Immature natural killer cell (primary cell): ENCODE results near the gene ZFAND2B. TPM values are rescaled to one million over a fixed set of nuclear protein-coding genes. Genes with fewer than 3 reads are reported as not detected.

ENCODE experiments used
- DNase-seq, 3 donors: peaks; one replicate each; pipeline ENCODE4 v3.0.0; 2022; ENCODE audit warnings: mixed read lengths in 1 of 3
- H3K27ac Mint-ChIP-seq, 6 donors: one replicate each; pipeline ENCODE4 v1.8.0; 2020; ENCODE audit warnings: mixed read lengths in 6 of 6, mild to moderate bottlenecking in 5 of 6, inconsistent platforms in 4 of 6, moderate library complexity in 3 of 6
- H3K27me3 Mint-ChIP-seq, 3 donors: one replicate each; pipeline ENCODE4 v1.8.0; 2020 to 2021; ENCODE audit warnings: low read depth in 3 of 3, mild to moderate bottlenecking in 3 of 3, mixed read lengths in 3 of 3, moderate library complexity in 3 of 3, inconsistent platforms in 1 of 3
- H3K36me3 Mint-ChIP-seq, 3 donors: one replicate each; pipeline ENCODE4 v1.8.0; 2020; ENCODE audit warnings: mixed read lengths in 3 of 3, inconsistent platforms in 2 of 3, mild to moderate bottlenecking in 2 of 3
- H3K4me1 Mint-ChIP-seq, 2 donors: one replicate each; pipeline ENCODE4 v1.8.0; 2020; ENCODE audit warnings: inconsistent platforms in 2 of 2, mild to moderate bottlenecking in 2 of 2, mixed read lengths in 2 of 2, moderate library complexity in 1 of 2
- H3K4me3 Mint-ChIP-seq, 5 donors: one replicate each; pipeline ENCODE4 v1.8.0; 2020; ENCODE audit warnings: mild to moderate bottlenecking in 5 of 5, mixed read lengths in 5 of 5, inconsistent platforms in 3 of 5, moderate library complexity in 3 of 5
- H3K9me3 Mint-ChIP-seq, 6 donors: one replicate each; pipeline ENCODE4 v1.8.0; 2020; ENCODE audit warnings: mild to moderate bottlenecking in 6 of 6, mixed read lengths in 6 of 6, inconsistent platforms in 4 of 6, moderate library complexity in 3 of 6
- polyA plus RNA-seq, 3 donors: library from polyadenylated mRNA; unstranded; fragments of 300-500 nt; fragmentation: Illumina TruSeq; gene quantifications; one replicate each; pipeline ENCODE4 v1.2.3, GENCODE V29; 2021

The ZFAND2B gene
- polyA plus RNA-seq, 3 donors from 2014 or later = 95.4 to 128 (median 102) TPM

DNA sequence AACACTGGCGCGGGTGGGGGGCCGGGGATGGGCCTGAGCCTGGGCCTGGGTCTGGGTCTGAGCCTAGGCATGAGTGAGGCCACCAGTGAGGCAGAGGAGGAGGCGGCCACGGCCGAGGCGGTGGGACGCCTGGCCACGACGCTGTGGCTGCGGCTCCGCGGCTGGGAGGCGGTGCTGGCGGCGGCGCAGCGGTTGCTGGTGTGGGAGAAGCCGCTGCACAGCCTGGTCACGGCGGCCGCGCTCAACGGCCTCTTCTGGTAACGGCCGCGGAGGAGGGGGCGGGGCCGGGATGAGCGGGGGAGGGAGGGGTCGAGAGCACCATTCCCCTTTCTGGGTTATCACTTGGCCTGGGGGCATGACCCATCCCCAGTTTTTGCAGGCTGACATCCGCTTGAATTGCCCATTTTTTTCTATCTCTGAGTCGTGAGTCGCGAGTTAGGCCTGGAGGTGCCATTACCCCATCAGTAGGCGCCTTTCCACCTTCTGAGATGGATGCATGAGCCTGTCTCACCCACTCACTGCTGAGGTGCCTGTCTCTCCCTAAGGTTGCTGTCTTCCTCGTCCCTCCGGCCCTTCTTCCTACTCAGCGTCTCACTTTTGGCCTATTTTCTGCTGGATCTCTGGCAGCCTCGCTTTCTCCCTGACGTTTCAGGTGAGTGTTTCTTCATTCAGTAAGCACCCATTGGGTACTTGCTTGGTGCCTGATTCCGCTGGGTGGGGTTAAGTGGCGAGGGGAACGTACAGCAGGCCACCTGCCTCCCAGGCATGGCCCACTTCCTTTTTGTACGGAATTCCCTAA is 28.0 kb upstream of the ZFAND2B start:
- peak overlapping the region; percentile 84 to 97 (median 95) for H3K4me3 Mint-ChIP-seq
- peak overlapping the region; percentile 90 to 99 (median 94) for H3K27ac Mint-ChIP-seq
- H3K9me3 Mint-ChIP-seq = no peaks in the 10 kb centered on the region
- DNase-seq = no peak
- H3K36me3 Mint-ChIP-seq = peaks cover 14 to 34% (median 14%) of the 10 kb centered on the region in 3 donors
- peaks cover 16 to 28% (median 18%) of the 10 kb centered on the region in 3 donors for H3K27me3 Mint-ChIP-seq
- peaks cover 48 to 66% of the 10 kb centered on the region in 2 donors for H3K4me1 Mint-ChIP-seq

DNA sequence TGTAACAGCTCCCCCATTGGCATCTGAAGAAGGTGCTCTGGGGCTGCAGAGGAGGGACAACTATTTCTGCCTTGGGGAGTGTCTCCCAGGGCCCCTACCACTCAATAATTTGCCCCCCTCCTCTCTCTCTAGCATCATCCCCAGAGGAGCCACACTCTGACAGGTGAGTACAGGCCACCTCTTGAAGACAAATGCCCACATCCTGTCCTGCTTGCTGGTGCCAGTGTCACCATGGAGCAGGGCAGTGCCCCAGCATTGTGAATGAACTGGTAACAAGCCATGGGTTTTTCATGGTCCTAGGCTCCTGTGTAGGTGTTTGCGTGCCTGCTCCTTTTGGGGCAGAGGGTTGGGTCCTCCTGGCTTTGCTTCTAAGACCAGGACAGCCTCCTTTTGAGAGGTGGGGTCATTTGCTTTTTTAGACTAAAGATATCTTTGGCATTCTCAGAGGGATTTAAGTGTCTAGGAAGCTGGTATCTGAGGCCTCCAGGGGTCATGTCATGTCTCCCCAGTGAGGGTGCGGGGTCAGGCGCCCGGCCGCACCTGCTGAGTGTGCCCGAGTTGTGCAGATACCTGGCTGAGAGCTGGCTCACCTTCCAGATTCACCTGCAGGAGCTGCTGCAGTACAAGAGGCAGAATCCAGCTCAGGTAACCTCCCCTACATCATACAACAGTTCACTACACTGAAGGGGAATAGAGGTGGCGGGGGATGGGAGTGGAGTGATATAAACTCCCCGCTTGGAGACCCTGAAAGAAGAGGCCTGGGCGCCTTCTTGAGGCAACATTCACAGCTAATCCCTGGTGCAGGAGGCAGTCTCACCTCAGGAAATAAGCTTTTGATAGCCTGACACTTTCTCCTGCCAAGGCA is 26.7 kb upstream of the ZFAND2B start:
- Mint-ChIP-seq H3K9me3 (no peaks in the 10 kb centered on the region), H3K36me3 (peaks cover 9 to 30% (median 10%) of the 10 kb centered on the region in 3 donors), H3K4me1 (peaks cover 38 to 56% of the 10 kb centered on the region in 2 donors), H3K27ac (peak overlapping the region; percentile 57 to 94 (median 86)), H3K4me3 (peak overlapping the region; percentile 84 to 97 (median 95)), H3K27me3 (peaks cover 16 to 28% (median 16%) of the 10 kb centered on the region in 3 donors)
- no peak for DNase-seq

DNA sequence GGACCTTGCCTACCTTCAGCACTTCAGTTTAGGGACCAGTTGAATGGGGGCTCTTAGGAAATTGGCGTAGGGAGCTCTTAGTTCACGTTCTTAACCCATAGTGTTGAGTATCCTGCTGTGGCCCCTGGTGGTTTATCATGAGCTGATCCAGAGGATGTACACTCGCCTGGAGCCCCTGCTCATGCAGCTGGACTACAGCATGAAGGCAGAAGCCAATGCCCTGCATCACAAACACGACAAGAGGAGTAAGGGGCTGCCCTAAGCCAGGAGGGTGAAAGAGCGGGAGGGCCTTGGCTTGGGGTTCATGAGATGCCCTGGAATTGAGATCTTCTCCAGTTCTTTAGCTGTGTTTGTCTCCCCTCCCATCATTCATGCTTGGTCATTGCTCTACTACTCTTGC is 25.6 kb upstream of the ZFAND2B start:
- DNase-seq = no peak
- peak overlapping the region in 2 of 6 donors; percentile 55 to 75 for H3K27ac Mint-ChIP-seq
- peaks cover 31 to 49% of the 10 kb centered on the region in 2 donors for H3K4me1 Mint-ChIP-seq
- peaks cover 13 to 39% (median 15%) of the 10 kb centered on the region in 3 donors for H3K36me3 Mint-ChIP-seq
- H3K9me3 Mint-ChIP-seq = no peaks in the 10 kb centered on the region
- peaks cover 16 to 27% (median 16%) of the 10 kb centered on the region in 3 donors for H3K27me3 Mint-ChIP-seq
- peak overlapping the region in 2 of 5 donors; percentile 23 to 53 for H3K4me3 Mint-ChIP-seq

DNA sequence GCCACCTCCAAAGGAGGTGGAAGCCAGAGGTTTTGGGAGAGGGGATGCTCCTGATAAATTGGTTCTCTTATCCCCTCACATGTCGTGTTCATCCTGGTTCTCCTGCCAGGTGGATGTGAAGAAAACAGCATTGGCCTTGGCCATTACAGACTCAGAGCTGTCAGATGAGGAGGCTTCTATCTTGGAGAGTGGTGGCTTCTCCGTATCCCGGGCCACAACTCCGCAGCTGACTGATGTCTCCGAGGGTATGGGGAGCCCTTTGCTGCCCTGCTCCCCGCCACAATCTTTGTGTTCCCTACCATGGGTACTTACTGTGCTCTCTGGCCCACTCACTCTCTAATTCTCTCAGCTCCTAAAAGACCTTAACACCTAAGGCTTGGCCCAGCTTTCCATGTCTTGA is 25.1 kb upstream of the ZFAND2B start:
- peaks cover 28 to 45% of the 10 kb centered on the region in 2 donors for H3K4me1 Mint-ChIP-seq

DNA sequence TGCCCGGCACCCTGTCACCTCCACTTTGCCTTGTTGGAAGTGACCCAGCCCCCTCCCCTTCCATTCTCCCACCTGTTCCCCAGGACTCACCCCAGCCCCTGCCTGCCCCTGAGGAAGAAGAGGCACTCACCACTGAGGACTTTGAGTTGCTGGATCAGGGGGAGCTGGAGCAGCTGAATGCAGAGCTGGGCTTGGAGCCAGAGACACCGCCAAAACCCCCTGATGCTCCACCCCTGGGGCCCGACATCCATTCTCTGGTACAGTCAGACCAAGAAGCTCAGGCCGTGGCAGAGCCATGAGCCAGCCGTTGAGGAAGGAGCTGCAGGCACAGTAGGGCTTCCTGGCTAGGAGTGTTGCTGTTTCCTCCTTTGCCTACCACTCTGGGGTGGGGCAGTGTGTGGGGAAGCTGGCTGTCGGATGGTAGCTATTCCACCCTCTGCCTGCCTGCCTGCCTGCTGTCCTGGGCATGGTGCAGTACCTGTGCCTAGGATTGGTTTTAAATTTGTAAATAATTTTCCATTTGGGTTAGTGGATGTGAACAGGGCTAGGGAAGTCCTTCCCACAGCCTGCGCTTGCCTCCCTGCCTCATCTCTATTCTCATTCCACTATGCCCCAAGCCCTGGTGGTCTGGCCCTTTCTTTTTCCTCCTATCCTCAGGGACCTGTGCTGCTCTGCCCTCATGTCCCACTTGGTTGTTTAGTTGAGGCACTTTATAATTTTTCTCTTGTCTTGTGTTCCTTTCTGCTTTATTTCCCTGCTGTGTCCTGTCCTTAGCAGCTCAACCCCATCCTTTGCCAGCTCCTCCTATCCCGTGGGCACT is 24.0 kb upstream of the ZFAND2B start:
- peaks cover 13 to 39% (median 15%) of the 10 kb centered on the region in 3 donors for H3K36me3 Mint-ChIP-seq
- H3K4me3 Mint-ChIP-seq = no peak overlapping the region
- no peak for DNase-seq
- H3K4me1 Mint-ChIP-seq = peaks cover 23 to 39% of the 10 kb centered on the region in 2 donors
- H3K9me3 Mint-ChIP-seq = no peaks in the 10 kb centered on the region
- peaks cover 9 to 18% (median 11%) of the 10 kb centered on the region in 3 donors for H3K27me3 Mint-ChIP-seq
- peak overlapping the region in 2 of 6 donors; percentile 40 to 46 for H3K27ac Mint-ChIP-seq

More for the DNA sequence above, 25.1 kb upstream of the ZFAND2B start:
- H3K27ac Mint-ChIP-seq = peak overlapping the region in 2 of 6 donors; percentile 26 to 55
- DNase-seq = no peak
- H3K36me3 Mint-ChIP-seq = peaks cover 13 to 39% (median 15%) of the 10 kb centered on the region in 3 donors
- H3K4me3 Mint-ChIP-seq = no peak overlapping the region
- H3K27me3 Mint-ChIP-seq = peaks cover 16 to 24% (median 16%) of the 10 kb centered on the region in 3 donors
- H3K9me3 Mint-ChIP-seq = no peaks in the 10 kb centered on the region

DNA sequence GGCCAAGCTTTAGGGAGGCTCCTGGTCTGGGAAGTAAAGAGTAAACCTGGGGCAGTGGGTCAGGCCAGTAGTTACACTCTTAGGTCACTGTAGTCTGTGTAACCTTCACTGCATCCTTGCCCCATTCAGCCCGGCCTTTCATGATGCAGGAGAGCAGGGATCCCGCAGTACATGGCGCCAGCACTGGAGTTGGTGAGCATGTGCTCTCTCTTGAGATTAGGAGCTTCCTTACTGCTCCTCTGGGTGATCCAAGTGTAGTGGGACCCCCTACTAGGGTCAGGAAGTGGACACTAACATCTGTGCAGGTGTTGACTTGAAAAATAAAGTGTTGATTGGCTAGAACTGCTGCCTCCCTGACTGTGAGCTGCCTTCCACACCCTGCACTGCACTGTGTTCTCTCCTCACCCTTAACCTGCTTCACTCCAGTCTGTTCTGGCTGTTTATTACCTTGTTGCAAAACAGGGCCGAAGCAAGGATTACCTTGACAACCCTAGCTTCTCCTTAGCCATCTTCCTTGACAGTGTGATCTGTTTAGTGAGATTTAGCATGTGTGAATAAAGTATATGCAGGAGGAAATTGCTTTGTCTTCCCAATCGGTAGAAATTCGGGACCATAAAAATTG is 23.3 kb upstream of the ZFAND2B start:
- Mint-ChIP-seq H3K4me1 (peaks cover 21 to 36% of the 10 kb centered on the region in 2 donors), H3K4me3 (no peak overlapping the region), H3K27ac (peak overlapping the region in 3 of 6 donors; percentile 27 to 58 (median 51)), H3K36me3 (peaks cover 13 to 39% (median 15%) of the 10 kb centered on the region in 3 donors), H3K27me3 (peaks cover 5 to 12% (median 6%) of the 10 kb centered on the region in 3 donors), H3K9me3 (no peaks in the 10 kb centered on the region)
- no peak for DNase-seq

DNA sequence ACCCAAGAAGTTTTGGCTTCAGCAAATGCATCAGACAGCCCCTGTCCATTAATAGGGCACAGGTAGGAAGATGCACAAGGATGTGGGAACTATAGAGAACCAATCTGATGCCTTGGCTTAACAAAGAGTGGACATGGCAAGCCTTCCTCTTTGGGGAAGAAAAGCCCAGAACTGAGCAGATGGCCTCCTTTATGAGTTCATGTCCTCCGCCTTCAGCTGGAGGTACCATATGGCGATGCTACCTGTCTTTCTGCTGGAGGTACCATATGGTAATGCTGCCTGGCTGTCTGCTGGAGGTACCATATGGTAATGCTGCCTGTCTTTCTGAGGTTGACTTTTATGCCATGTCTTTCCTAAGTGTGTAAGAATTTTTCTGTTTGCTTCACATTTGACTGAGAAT is 22.5 kb upstream of the ZFAND2B start:
- Mint-ChIP-seq H3K9me3 (no peaks in the 10 kb centered on the region), H3K36me3 (peaks cover 13 to 39% (median 15%) of the 10 kb centered on the region in 3 donors), H3K27me3 (peaks cover 0 to 3% (median 0%) of the 10 kb centered on the region in 3 donors), H3K4me3 (no peak overlapping the region), H3K4me1 (peaks cover 14 to 29% of the 10 kb centered on the region in 2 donors), H3K27ac (peak overlapping the region in 3 of 6 donors; percentile 30 to 72 (median 37))
- no peak for DNase-seq

DNA sequence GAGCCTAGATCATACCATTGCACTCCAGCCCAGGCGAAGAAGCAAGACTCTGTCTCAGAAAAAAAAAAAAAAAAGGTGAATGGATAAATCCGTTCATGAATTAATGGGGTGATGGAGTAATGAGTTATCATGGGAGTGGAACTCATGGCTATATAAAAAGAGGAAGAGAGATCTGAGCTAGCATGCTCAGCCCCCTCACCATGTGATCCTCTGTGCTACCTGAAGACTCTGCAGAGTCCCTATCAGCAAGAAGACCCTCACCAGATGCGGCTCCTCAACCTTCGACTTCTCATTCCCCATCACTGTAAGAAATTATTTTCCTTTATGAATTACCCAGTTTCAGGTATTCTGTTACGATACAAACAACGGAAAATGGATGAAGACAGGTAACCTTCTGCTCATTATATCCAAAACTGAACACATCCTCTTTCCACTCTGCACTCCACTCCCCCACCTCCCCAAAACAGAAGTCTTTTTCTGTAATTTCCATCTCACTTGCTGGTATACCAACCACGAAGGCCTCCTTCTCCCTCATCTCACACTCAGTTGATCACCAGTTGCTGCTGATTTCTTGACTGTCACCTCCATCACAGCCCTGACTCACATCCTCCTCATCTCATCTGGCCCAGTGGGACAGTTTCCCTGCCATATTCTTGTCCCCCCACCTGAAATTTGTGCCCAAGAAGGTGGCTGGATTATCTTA is 19.7 kb upstream of the ZFAND2B start:
- DNase-seq = no peak
- no peaks in the 10 kb centered on the region for H3K9me3 Mint-ChIP-seq
- H3K27ac Mint-ChIP-seq = peak overlapping the region in 2 of 6 donors; percentile 16 to 37
- no peaks in the 10 kb centered on the region for H3K27me3 Mint-ChIP-seq
- H3K4me1 Mint-ChIP-seq = peaks cover 2 to 10% of the 10 kb centered on the region in 2 donors
- no peak overlapping the region for H3K4me3 Mint-ChIP-seq
- H3K36me3 Mint-ChIP-seq = peaks cover 9 to 24% (median 11%) of the 10 kb centered on the region in 3 donors

DNA sequence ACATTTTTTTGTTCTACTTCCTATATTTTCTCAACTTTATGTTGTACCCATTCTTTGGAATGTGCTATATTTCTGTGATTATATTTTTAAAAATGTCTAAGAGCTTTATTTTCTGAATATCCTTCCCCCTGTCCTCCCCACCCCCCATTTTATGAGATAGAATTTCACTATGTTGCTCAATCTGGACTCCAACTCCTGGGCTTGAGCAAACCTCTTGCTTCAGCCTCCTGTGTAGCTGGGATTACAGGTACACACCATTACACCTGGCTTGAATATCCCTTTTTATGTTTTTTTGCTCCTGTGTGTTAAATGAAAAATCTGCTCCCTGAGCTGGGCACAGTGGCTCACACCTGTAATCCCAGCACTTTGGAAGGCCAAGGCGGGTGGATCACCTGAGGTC is 9.2 kb upstream of the ZFAND2B start:
- Mint-ChIP-seq H3K27me3 (peaks cover 0 to 12% (median 5%) of the 10 kb centered on the region in 3 donors), H3K36me3 (no peaks in the 10 kb centered on the region), H3K4me3 (no peak overlapping the region), H3K4me1 (peaks cover 13 to 14% of the 10 kb centered on the region in 2 donors), H3K9me3 (no peaks in the 10 kb centered on the region), H3K27ac (no peak overlapping the region)
- DNase-seq = no peak

DNA sequence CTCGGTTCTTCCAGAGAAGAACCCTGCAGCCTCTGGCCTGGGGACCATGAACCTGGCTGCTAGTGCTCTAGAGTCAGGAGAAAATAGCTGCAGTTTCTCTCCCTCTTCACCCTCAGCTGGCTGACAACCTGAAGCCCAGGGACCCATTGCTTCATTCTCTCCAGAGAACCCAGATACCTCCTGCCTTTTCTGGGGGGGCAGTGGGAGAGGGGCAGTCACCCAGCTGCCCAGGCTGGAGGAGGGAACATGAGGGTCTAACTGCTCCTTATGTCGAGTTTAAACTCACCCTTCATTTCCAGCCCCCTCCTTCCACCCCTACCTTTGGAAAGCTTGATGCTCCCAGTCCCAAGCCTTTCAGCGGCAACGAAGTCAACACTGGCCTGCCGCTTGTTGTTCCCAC is 7.6 kb upstream of the ZFAND2B start:
- H3K36me3 Mint-ChIP-seq = no peaks in the 10 kb centered on the region
- H3K4me1 Mint-ChIP-seq = peaks cover 13 to 14% of the 10 kb centered on the region in 2 donors
- no peaks in the 10 kb centered on the region for H3K9me3 Mint-ChIP-seq
- no peak for DNase-seq
- peaks cover 0 to 12% (median 5%) of the 10 kb centered on the region in 3 donors for H3K27me3 Mint-ChIP-seq
- peak overlapping the region in 1 of 5 donors; percentile 42 for H3K4me3 Mint-ChIP-seq
- H3K27ac Mint-ChIP-seq = peak overlapping the region in 2 of 6 donors; percentile 17 to 21

DNA sequence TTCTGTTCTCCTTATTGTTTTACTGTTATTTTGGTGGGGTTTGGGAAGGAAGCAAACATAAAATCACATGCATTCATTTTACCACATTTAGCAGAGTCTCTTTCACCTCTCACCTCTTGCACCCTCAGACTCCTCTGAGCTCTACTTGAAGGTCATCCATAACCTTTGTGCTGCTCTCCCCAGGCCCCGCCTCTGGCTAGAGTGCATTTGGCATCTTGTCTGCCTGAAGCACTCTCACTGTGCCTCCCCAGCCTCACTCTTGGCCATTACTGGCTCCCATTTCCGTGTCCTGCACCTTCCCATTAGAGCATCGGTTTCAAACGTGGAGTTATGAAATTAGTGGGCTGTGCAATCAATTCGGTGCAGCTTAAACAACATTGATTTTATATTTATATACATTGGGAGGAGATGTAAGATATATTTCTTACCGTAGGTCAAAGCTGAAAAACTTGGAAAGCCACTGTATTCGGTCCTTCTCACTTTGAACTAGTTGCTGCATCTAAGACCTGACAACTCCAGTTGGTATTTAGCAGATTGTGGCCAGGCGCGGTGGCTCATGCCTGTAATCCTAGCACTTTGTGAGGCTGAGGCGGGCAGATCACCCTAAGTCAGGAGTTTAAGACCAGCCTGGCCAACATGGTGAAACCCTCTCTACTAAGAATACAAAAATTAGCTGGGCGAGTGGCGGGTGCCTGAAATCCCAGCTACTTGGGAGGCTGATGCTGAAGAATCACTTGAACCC is 6.9 kb upstream of the ZFAND2B start:
- Mint-ChIP-seq H3K36me3 (no peaks in the 10 kb centered on the region), H3K4me1 (peaks cover 13 to 14% of the 10 kb centered on the region in 2 donors), H3K4me3 (no peak overlapping the region), H3K9me3 (no peaks in the 10 kb centered on the region), H3K27me3 (peaks cover 0 to 12% (median 5%) of the 10 kb centered on the region in 3 donors), H3K27ac (peak overlapping the region in 1 of 6 donors; percentile 77)
- DNase-seq = no peak
